ENCODE results near the gene TLE4.
"Not testable (repeated sequence)": the region's sequence is repeated elsewhere in the genome, so short reads cannot be mapped to it uniquely, and the experiment has no call there.

Gene TLE4

GRCh38 chr9:79637177-79637925 lies 65.6 kb downstream of the TLE4 start:
- Histone ChIP-seq H2BK5ac (ENCODE audit: low read length) (no peak overlapping the region), H3K4ac (ENCODE audit: low read length) (no peak overlapping the region), H3K4me3 (ENCODE audit: low read length in 2 of 2) (no peak overlapping the region), H4K91ac (ENCODE audit: low read depth, low read length, poor library complexity) (no peak overlapping the region), H3K14ac (ENCODE audit: low read length) (no peak overlapping the region), H4K8ac (ENCODE audit: low read depth, low read length) (no peak overlapping the region), H2BK12ac (ENCODE audit: low read length) (no peak overlapping the region), H3K9ac (ENCODE audit: low read depth, low read length, poor library complexity) (no peak overlapping the region), H2AK5ac (ENCODE audit: low read depth, low read length) (no peak overlapping the region), H2BK120ac (ENCODE audit: low read depth, low read length) (no peak overlapping the region), H3K79me1 (ENCODE audit: low read depth, low read length) (peaks cover 2% of the 10 kb centered on the region), H3K27me3 (ENCODE audit: control insufficient read depth in 3 of 3, insufficient read depth in 3 of 3, low read depth in 1 of 3, low read length in 3 of 3) (no peaks in the 10 kb centered on the region), H3K9me3 (replicated peaks in 1 of 2; ENCODE audit: control insufficient read depth in 2 of 2, insufficient read depth in 1 of 2, low read depth in 1 of 2, low read length in 2 of 2) (peaks cover 1 to 6% of the 10 kb centered on the region in 2 donors), H3K18ac (ENCODE audit: low read length) (no peak overlapping the region), H3K23ac (ENCODE audit: low read depth, low read length, poor library complexity) (no peak overlapping the region), H2AFZ (ENCODE audit: low read length) (no peak overlapping the region), H3K27ac (replicated peaks; ENCODE audit: low read length) (no peak overlapping the region), H2BK15ac (ENCODE audit: low read length) (no peak overlapping the region), H3K36me3 (replicated peaks in 1 of 2; ENCODE audit: control insufficient read depth in 2 of 2, insufficient read depth in 2 of 2, low read length in 2 of 2) (peaks cover 11 to 97% of the 10 kb centered on the region in 2 donors), H3K4me2 (ENCODE audit: insufficient read depth, low read length, poor library complexity, severe bottlenecking) (no peak overlapping the region), H3K4me1 (ENCODE audit: control insufficient read depth in 2 of 2, insufficient read depth in 1 of 2, low read depth in 1 of 2, low read length in 2 of 2) (peaks cover 11% of the 10 kb centered on the region in 2 donors)
- no CpG with 5 or more reads among the region's 2 CpGs for WGBS, 2 donors (ENCODE audit: extremely low coverage in 2 of 2, insufficient read length in 2 of 2, insufficient replicate concordance in 1 of 2)
- no peak for DNase-seq (ENCODE audit: low spot score)

GRCh38 chr9:79638806-79639205 lies 67.0 kb downstream of the TLE4 start:
- no peak overlapping the region for H2AFZ ChIP-seq (ENCODE audit: low read length)
- no peak overlapping the region for H2BK15ac ChIP-seq (ENCODE audit: low read length)
- no peak for DNase-seq (ENCODE audit: low spot score)
- no peak overlapping the region for H3K4ac ChIP-seq (ENCODE audit: low read length)
- no peaks in the 10 kb centered on the region for H3K27me3 ChIP-seq (ENCODE audit: control insufficient read depth in 3 of 3, insufficient read depth in 3 of 3, low read depth in 1 of 3, low read length in 3 of 3)
- no peak overlapping the region for H2AK5ac ChIP-seq (ENCODE audit: low read depth, low read length)
- H2BK5ac ChIP-seq (ENCODE audit: low read length) = no peak overlapping the region
- H3K9ac ChIP-seq (ENCODE audit: low read depth, low read length, poor library complexity) = no peak overlapping the region
- H3K4me1 ChIP-seq (ENCODE audit: control insufficient read depth in 2 of 2, insufficient read depth in 1 of 2, low read depth in 1 of 2, low read length in 2 of 2) = peaks cover 5 to 7% of the 10 kb centered on the region in 2 donors
- H3K79me1 ChIP-seq (ENCODE audit: low read depth, low read length) = peaks cover 2% of the 10 kb centered on the region
- no peak overlapping the region for H2BK12ac ChIP-seq (ENCODE audit: low read length)
- no peak overlapping the region for H3K18ac ChIP-seq (ENCODE audit: low read length)
- peaks cover 2 to 15% of the 10 kb centered on the region in 2 donors for H3K9me3 ChIP-seq (replicated peaks in 1 of 2; ENCODE audit: control insufficient read depth in 2 of 2, insufficient read depth in 1 of 2, low read depth in 1 of 2, low read length in 2 of 2)
- no peak overlapping the region for H3K23ac ChIP-seq (ENCODE audit: low read depth, low read length, poor library complexity)
- H4K8ac ChIP-seq (ENCODE audit: low read depth, low read length) = no peak overlapping the region
- H3K36me3 ChIP-seq (replicated peaks in 1 of 2; ENCODE audit: control insufficient read depth in 2 of 2, insufficient read depth in 2 of 2, low read length in 2 of 2) = peaks cover 12 to 97% of the 10 kb centered on the region in 2 donors
- H3K4me2 ChIP-seq (ENCODE audit: insufficient read depth, low read length, poor library complexity, severe bottlenecking) = no peak overlapping the region
- no peak overlapping the region for H4K91ac ChIP-seq (ENCODE audit: low read depth, low read length, poor library complexity)
- WGBS, 2 donors (ENCODE audit: extremely low coverage in 2 of 2, insufficient read length in 2 of 2, insufficient replicate concordance in 1 of 2) = no CpG with 5 or more reads among the region's 2 CpGs
- peak overlapping the region; percentile 56 for H3K14ac ChIP-seq (ENCODE audit: low read length)
- H3K4me3 ChIP-seq (ENCODE audit: low read length in 2 of 2) = no peak overlapping the region
- no peak overlapping the region for H3K27ac ChIP-seq (replicated peaks; ENCODE audit: low read length)
- H2BK120ac ChIP-seq (ENCODE audit: low read depth, low read length) = no peak overlapping the region

GRCh38 chr9:79639354-79639753 lies 67.6 kb downstream of the TLE4 start:
- Histone ChIP-seq H3K4me1 (ENCODE audit: control insufficient read depth in 2 of 2, insufficient read depth in 1 of 2, low read depth in 1 of 2, low read length in 2 of 2) (peaks cover 5 to 7% of the 10 kb centered on the region in 2 donors), H3K4me2 (ENCODE audit: insufficient read depth, low read length, poor library complexity, severe bottlenecking) (no peak overlapping the region), H2BK15ac (ENCODE audit: low read length) (no peak overlapping the region), H3K27me3 (ENCODE audit: control insufficient read depth in 3 of 3, insufficient read depth in 3 of 3, low read depth in 1 of 3, low read length in 3 of 3) (no peaks in the 10 kb centered on the region), H3K27ac (replicated peaks; ENCODE audit: low read length) (no peak overlapping the region), H3K36me3 (replicated peaks in 1 of 2; ENCODE audit: control insufficient read depth in 2 of 2, insufficient read depth in 2 of 2, low read length in 2 of 2) (peaks cover 15 to 97% of the 10 kb centered on the region in 2 donors), H3K79me1 (ENCODE audit: low read depth, low read length) (peaks cover 2% of the 10 kb centered on the region), H2BK5ac (ENCODE audit: low read length) (no peak overlapping the region), H3K18ac (ENCODE audit: low read length) (no peak overlapping the region), H3K9me3 (replicated peaks in 1 of 2; ENCODE audit: control insufficient read depth in 2 of 2, insufficient read depth in 1 of 2, low read depth in 1 of 2, low read length in 2 of 2) (peaks cover 3 to 21% of the 10 kb centered on the region in 2 donors), H2BK12ac (ENCODE audit: low read length) (no peak overlapping the region), H3K23ac (ENCODE audit: low read depth, low read length, poor library complexity) (no peak overlapping the region), H3K14ac (ENCODE audit: low read length) (no peak overlapping the region), H4K91ac (ENCODE audit: low read depth, low read length, poor library complexity) (no peak overlapping the region), H2BK120ac (ENCODE audit: low read depth, low read length) (no peak overlapping the region), H3K9ac (ENCODE audit: low read depth, low read length, poor library complexity) (no peak overlapping the region), H2AFZ (ENCODE audit: low read length) (no peak overlapping the region), H4K8ac (ENCODE audit: low read depth, low read length) (no peak overlapping the region), H3K4me3 (ENCODE audit: low read length in 2 of 2) (no peak overlapping the region), H3K4ac (ENCODE audit: low read length) (no peak overlapping the region), H2AK5ac (ENCODE audit: low read depth, low read length) (no peak overlapping the region)
- WGBS, 2 donors (ENCODE audit: extremely low coverage in 2 of 2, insufficient read length in 2 of 2, insufficient replicate concordance in 1 of 2) = no CpG with 5 or more reads among the region's 1 CpG
- no peak for DNase-seq (ENCODE audit: low spot score)

DNA sequence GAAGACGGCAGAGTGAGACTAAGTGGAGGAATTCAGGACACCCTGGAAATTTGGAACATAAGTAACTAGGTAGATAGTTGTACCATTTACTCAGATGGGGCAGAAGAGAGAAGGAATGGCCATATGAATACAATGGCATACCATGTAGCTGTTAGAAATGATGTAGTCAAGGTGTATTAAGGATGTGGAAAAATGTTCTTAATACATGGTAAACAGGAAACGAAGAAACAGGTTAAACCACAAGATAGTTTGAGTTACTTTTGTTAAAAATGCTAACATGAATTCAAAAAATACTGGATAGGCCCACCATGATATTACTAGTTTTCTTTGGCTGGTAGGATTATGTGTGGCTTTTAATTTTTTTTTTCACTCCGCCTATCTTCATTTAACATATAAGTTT lies 68.3 kb downstream of the TLE4 start:
- Histone ChIP-seq H3K4me1 (ENCODE audit: control insufficient read depth in 2 of 2, insufficient read depth in 1 of 2, low read depth in 1 of 2, low read length in 2 of 2) (peaks cover 11 to 14% of the 10 kb centered on the region in 2 donors), H3K9me3 (replicated peaks in 1 of 2; ENCODE audit: control insufficient read depth in 2 of 2, insufficient read depth in 1 of 2, low read depth in 1 of 2, low read length in 2 of 2) (peaks cover 3 to 23% of the 10 kb centered on the region in 2 donors), H3K36me3 (replicated peaks in 1 of 2; ENCODE audit: control insufficient read depth in 2 of 2, insufficient read depth in 2 of 2, low read length in 2 of 2) (peaks cover 15 to 94% of the 10 kb centered on the region in 2 donors)
- H3K27ac ChIP-seq (replicated peaks; ENCODE audit: low read length); DNase-seq (ENCODE audit: low spot score); H3K4me3 ChIP-seq (ENCODE audit: low read length in 2 of 2); H3K4me2 ChIP-seq (ENCODE audit: insufficient read depth, low read length, poor library complexity, severe bottlenecking); H4K8ac ChIP-seq (ENCODE audit: low read depth, low read length); H2AK5ac ChIP-seq (ENCODE audit: low read depth, low read length); H4K91ac ChIP-seq (ENCODE audit: low read depth, low read length, poor library complexity); H3K4ac ChIP-seq (ENCODE audit: low read length); H2AFZ ChIP-seq (ENCODE audit: low read length); H3K18ac ChIP-seq (ENCODE audit: low read length); H2BK15ac ChIP-seq (ENCODE audit: low read length); H2BK12ac ChIP-seq (ENCODE audit: low read length); H3K27me3 ChIP-seq (ENCODE audit: control insufficient read depth in 3 of 3, insufficient read depth in 3 of 3, low read depth in 1 of 3, low read length in 3 of 3); H3K14ac ChIP-seq (ENCODE audit: low read length); H3K9ac ChIP-seq (ENCODE audit: low read depth, low read length, poor library complexity); H3K79me1 ChIP-seq (ENCODE audit: low read depth, low read length); H2BK120ac ChIP-seq (ENCODE audit: low read depth, low read length); H2BK5ac ChIP-seq (ENCODE audit: low read length); H3K23ac ChIP-seq (ENCODE audit: low read depth, low read length, poor library complexity): not testable (repeated sequence)
- no CpG with 5 or more reads among the region's 3 CpGs for WGBS, 2 donors (ENCODE audit: extremely low coverage in 2 of 2, insufficient read length in 2 of 2, insufficient replicate concordance in 1 of 2)
